GM10266 (cell line): Measurements from ENCODE around the gene PHGDH.

Source experiments
- DNase-seq: peaks from one replicate; pipeline ENCODE4 v3.0.0; 2012; ENCODE audit errors: extremely low spot score
- TF ChIP-seq, protein P1 (sequence below): IDR thresholded peaks from 2 replicates; pipeline ENCODE4 v1.5.1; 2012; ENCODE audit warnings: mild to moderate bottlenecking, low read depth; ENCODE audit not compliant: control insufficient read depth, insufficient read depth; ENCODE audit errors: missing control alignments

The PHGDH gene

DNA sequence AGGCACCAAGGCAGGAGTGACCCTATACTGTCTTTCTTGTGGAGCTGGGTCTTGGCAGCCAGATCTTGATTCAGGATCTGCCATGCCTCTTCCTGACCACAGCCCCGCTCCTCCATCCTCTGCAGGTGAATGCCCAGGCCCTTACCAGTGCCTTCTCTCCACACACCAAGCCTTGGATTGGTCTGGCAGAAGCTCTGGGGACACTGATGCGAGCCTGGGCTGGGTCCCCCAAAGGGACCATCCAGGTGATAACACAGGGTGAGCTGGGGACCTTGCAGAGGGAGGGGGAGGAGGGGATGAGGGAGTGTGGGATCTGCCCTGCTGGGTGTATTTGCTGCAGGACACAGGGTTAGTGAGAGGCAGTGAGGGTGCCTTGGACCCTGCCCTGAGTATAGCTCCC lies 28.5 kb downstream of the PHGDH start:
- DNase-seq = no peak
- TF ChIP-seq, protein P1, sequence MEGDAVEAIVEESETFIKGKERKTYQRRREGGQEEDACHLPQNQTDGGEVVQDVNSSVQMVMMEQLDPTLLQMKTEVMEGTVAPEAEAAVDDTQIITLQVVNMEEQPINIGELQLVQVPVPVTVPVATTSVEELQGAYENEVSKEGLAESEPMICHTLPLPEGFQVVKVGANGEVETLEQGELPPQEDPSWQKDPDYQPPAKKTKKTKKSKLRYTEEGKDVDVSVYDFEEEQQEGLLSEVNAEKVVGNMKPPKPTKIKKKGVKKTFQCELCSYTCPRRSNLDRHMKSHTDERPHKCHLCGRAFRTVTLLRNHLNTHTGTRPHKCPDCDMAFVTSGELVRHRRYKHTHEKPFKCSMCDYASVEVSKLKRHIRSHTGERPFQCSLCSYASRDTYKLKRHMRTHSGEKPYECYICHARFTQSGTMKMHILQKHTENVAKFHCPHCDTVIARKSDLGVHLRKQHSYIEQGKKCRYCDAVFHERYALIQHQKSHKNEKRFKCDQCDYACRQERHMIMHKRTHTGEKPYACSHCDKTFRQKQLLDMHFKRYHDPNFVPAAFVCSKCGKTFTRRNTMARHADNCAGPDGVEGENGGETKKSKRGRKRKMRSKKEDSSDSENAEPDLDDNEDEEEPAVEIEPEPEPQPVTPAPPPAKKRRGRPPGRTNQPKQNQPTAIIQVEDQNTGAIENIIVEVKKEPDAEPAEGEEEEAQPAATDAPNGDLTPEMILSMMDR = no peak

DNA sequence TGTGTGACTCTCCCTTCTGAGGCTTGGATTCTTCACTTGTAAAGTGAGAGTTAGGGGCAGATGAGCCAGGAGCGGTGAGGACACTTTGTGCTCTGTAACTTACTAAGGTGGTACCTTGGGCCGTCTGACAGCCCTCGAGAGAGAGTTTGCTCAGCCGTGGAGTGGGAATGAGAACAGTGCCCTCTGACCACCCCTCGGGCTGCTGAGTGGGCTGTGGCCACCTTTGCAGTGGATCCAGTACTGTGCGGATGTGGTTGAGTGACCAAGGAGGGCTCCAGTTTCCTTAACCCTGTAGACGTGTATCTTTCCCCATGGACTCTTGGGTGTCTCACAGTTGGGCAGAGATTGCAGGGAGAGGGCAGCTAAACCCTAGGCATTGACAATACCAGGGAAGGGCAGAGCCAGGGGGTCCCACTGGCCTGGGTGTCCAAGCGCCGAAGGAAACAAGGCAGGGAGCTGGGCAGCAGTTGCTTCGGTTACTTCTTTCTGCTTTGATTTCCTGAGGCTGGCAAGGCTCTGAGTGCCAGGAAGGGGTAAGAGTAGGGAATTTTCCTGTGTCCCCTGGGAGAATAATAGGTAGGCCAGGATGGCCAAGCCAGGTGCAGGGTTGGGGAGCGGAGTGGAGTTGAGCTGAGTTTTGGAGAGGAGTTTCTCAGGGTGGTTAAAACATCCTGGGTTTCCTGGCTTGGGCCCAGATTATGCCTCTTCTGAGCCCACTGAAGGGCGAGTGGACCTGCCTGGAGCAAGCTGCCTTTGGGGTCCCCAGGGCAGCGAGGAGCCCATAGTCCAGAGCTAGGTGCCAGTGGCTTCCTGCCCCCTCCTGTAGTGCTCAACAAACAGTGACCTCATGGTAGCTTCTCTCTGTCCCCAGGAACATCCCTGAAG lies 29.4 kb downstream of the PHGDH start:
- DNase-seq = no peak
- TF ChIP-seq, protein P1 = no peak

- TF ChIP-seq, protein P1 = no peak
- no peak for DNase-seq
Measured at GRCh38 chr1:119742202-119742601, 30.5 kb downstream of the PHGDH start.

- no peak for DNase-seq
- TF ChIP-seq, protein P1 = no peak
Measured at GRCh38 chr1:119742677-119743076, 30.9 kb downstream of the PHGDH start.

DNA sequence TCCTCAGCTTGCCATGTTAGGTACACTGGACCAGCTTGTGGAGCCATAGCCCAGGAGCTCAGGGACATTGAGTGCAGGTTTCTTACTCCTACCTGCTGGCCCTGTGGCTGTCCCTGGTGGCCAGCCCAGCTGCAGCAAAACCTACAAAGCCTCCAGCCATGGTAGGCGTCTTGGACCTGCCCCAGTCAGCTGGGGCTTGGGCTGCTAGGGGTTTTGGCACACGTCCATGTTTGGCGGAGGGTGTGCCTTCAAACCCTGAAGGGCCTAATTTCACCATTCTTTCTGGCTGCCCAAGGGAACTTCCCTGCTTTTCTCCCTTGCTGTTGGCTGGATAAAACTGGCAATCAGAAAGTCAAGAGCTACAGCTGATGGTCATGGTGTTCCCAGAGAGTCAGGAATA lies 31.6 kb downstream of the PHGDH start:
- DNase-seq = no peak

GRCh38 chr1:119743776-119744597 lies 32.3 kb downstream of the PHGDH start:
- DNase-seq = peak; percentile 71
- TF ChIP-seq, protein P1 = peak; percentile 74

More for the DNA sequence above, 31.6 kb downstream of the PHGDH start:
- TF ChIP-seq, protein P1 = no peak
